Heart left ventricle (tissue), 16 donors: ENCODE data around the gene CAPRIN1. TPM values are rescaled to one million over a fixed set of nuclear protein-coding genes. Genes with fewer than 3 reads are reported as not detected.

Experiments used
- ATAC-seq, 4 donors: fragments of 200-7000 bp; cut with Tn5 transposase; one replicate each; pipeline ENCODE4 v1.9.1; 2020 to 2022; ENCODE audit warnings: moderate library complexity in 4 of 4, mild to moderate bottlenecking in 3 of 4, moderate number of reproducible peaks in 1 of 4
- DNase-seq, 5 donors: peaks; one replicate each; pipeline ENCODE4 v3.0.0-alpha.2; 2020
- H3K27ac ChIP-seq, 12 donors: fragments of 200-600 bp; sonication (generic) in 4 of 12; one replicate each; pipeline versions ENCODE4 v1.5.0 to v1.8.0; 2016 to 2022; ENCODE audit warnings: mild to moderate bottlenecking in 2 of 12
- H3K27me3 ChIP-seq, 9 donors: fragments of 200-600 bp; sonication (generic) in 2 of 9; one replicate each; pipeline versions ENCODE4 v1.5.1 to v1.8.0; 2016 to 2022; ENCODE audit warnings: mild to moderate bottlenecking in 3 of 9
- H3K36me3 ChIP-seq, 9 donors: fragments of 200-600 bp; sonication (generic) in 2 of 9; one replicate each; pipeline versions ENCODE4 v1.5.0 to v1.8.0; 2018 to 2022; ENCODE audit warnings: mild to moderate bottlenecking in 2 of 9
- H3K4me1 ChIP-seq, 12 donors: fragments of 200-600 bp; sonication (generic) in 4 of 12; one replicate each; pipeline versions ENCODE4 v1.5.0 to v1.8.0; 2016 to 2022; ENCODE audit warnings: mild to moderate bottlenecking in 3 of 12
- H3K4me3 ChIP-seq, 12 donors: fragments of 200-600 bp; sonication (generic) in 4 of 12; one replicate each; pipeline versions ENCODE4 v1.5.0 to v1.8.0; 2017 to 2022; ENCODE audit warnings: mild to moderate bottlenecking in 9 of 12, moderate library complexity in 4 of 12
- H3K9me3 ChIP-seq, 12 donors: fragments of 200-600 bp; sonication (generic) in 4 of 12; one replicate each; pipeline versions ENCODE4 v1.5.0 to v1.8.0; 2016 to 2022; ENCODE audit warnings: mild to moderate bottlenecking in 1 of 12
- POLR2A ChIP-seq, 2 donors: fragments of 450-650 bp; IDR thresholded peaks; one replicate each; pipeline ENCODE4 v1.6.1; 2017; ENCODE audit warnings: antibody characterized with exemption in 2 of 2, mild to moderate bottlenecking in 2 of 2, moderate library complexity in 2 of 2
- WGBS, 4 donors: extraction: QIAGEN DNeasy Blood & Tissue Kit in 2 of 4; methylation state at CpG; one replicate each; pipeline versions ENCODE4 v1.1.5 to v1.1.7; 2013 to 2018; 5-methylcytosine and 5-hydroxymethylcytosine counted together
- intact Hi-C, 10 donors: fragments of 100-400 bp; cut with DNase I; formaldehyde crosslinking; loops; one replicate each; pipeline versions ENCODE4 v1.11.1 to v1.14.2; 2022
- polyA plus RNA-seq, 2 donors: library from polyadenylated mRNA; stranded (reverse); fragments of 200-250 nt; gene quantifications; one replicate each; pipeline ENCODE4 v1.2.3, GENCODE V29; 2013
- total RNA-seq, 9 donors: library from RNA; depleted of rRNA in 2 of 9; stranded (reverse); fragments of >200 nt in 2 of 9; fragmentation: NEBNext Ultra II Directional in 3 of 9; extraction: Animal tissue kit (Norgen Biotek cat#: 25700) in 3 of 9; gene quantifications; one replicate each; pipeline versions ENCODE4 v1.1.0 to v1.2.4, GENCODE V29; 2016 to 2023
- TF ChIP-seq, protein P1 (sequence below), 12 donors: fragments of 200-600 bp; sonication (generic) in 4 of 12; IDR thresholded peaks; one replicate each; pipeline versions ENCODE4 v1.5.0 to v1.8.0; 2018 to 2022; ENCODE audit warnings: antibody characterized with exemption in 12 of 12, mild to moderate bottlenecking in 5 of 12
- donor health status: ischemic (EF 13 %, LVEDD 7.1; RV severe dilation, severe dysfunction).
- donor health status: healthy with polysubstance abuse.
- donor health status: DM: no; HTN: yes; CAD: no.
- donor health status: DM: no; HTN: no; CAD: no.
- donor health status: ischemic (EF 25% LVEDD 6.9; RV normal size, moderate dysfunction).
- donor health status: ischemic (EF 25% LVEDD 5.7; RV mildly dilated, moderate dysfunction).
- donor health status: healthy.
- donor health status: DM: yes; HTN: yes; CAD: no.
- donor health status: ischemic (EF 35%, LVEDD 5.7; RV mildly dilated, moderate dysfunction).
- donor health status: nonischemic (EF 11% LVEDD 7.7; RV severe dilation, severe dysfunction).
- donor health status: DM: yes; HTN: yes; CAD: no.
- donor health status: PGD.
- donor health status: ischemic (EF 29% LVEDD 5.4; RV normal size, mild dysfunction).
- donor health status: nonischemic (EF 23%, LVEDD 6.1; RV moderate dilation, normal function).

CAPRIN1 gene
- total and polyA plus RNA-seq, 11 donors, result 35.4 to 134 (median 107) TPM

GRCh38 chr11:34120651-34121050, 69.1 kb downstream of the CAPRIN1 start:
- H3K4me3 ChIP-seq, result no peak overlapping the region
- ATAC-seq, result no peak
- 96 to 98% (median 96%) methylated on average over 4 of the region's 4 CpGs for WGBS, 4 donors

DNA sequence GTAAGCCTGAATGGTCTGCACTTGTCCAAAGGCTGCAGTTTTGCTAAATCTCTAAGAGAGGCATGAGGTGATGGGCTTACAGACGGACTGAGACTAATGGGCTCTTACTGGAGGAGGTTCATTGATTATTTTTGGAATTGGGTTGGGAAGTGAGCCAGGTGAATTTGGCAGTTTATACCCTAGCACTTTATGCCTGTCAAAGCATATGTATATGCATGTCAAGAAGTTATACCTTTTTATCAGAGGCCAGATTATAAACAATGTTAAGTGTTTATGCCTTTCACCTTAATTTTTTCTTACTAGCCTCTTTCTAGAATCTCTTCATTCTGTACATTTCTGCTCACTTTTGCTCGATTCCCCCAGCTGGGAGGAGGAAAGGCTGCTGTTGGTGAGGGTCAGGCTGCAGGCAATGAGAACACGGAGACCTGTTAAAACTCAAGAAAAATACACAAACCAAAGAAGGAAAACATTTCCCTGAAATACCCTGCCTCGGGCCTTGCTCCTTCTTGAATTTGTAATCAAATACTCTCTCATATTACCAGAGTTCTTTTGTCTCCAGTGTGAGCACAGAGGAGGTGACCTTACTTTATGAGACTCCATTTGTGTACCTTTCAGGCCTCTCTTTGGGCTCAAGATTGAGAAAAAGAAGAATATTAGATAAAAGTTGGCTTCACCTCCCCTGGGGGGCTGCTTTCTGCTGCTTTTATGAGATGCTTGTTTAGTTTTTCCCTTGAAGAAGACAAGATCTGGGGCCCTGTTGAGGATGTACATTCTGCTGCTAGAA, 73.5 kb downstream of the CAPRIN1 start:
- no peaks in the 10 kb centered on the region for H3K4me1 ChIP-seq
- no peak overlapping the region for H3K27ac ChIP-seq
- H3K4me3 ChIP-seq, result no peak overlapping the region
- H3K9me3 ChIP-seq, result no peaks in the 10 kb centered on the region
- peaks cover 0 to 100% (median 98%) of the 10 kb centered on the region in 9 donors for H3K36me3 ChIP-seq
- DNase-seq (no peak), ATAC-seq (no peak)
- TF ChIP-seq, protein P1, sequence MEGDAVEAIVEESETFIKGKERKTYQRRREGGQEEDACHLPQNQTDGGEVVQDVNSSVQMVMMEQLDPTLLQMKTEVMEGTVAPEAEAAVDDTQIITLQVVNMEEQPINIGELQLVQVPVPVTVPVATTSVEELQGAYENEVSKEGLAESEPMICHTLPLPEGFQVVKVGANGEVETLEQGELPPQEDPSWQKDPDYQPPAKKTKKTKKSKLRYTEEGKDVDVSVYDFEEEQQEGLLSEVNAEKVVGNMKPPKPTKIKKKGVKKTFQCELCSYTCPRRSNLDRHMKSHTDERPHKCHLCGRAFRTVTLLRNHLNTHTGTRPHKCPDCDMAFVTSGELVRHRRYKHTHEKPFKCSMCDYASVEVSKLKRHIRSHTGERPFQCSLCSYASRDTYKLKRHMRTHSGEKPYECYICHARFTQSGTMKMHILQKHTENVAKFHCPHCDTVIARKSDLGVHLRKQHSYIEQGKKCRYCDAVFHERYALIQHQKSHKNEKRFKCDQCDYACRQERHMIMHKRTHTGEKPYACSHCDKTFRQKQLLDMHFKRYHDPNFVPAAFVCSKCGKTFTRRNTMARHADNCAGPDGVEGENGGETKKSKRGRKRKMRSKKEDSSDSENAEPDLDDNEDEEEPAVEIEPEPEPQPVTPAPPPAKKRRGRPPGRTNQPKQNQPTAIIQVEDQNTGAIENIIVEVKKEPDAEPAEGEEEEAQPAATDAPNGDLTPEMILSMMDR (IDR thresholded peaks at IDR 0.05), result no peak
- no peak for TF ChIP-seq POLR2A (IDR thresholded peaks at IDR 0.05)
- no peaks in the 10 kb centered on the region for H3K27me3 ChIP-seq
- intact Hi-C loops, result no loop called here
- 88 to 91% (median 90%) methylated on average over 4 of the region's 4 CpGs for WGBS, 4 donors

More at GRCh38 chr11:34120651-34121050, 69.1 kb downstream of the CAPRIN1 start:
- intact Hi-C loops, result no loop called here
- Histone ChIP-seq H3K27ac (no peak overlapping the region), H3K27me3 (no peaks in the 10 kb centered on the region), H3K4me1 (no peaks in the 10 kb centered on the region), H3K36me3 (peaks cover 0 to 100% (median 100%) of the 10 kb centered on the region in 9 donors), H3K9me3 (no peaks in the 10 kb centered on the region)
- DNase-seq, result no peak
- TF ChIP-seq POLR2A (IDR thresholded peaks at IDR 0.05), result no peak
- TF ChIP-seq, protein P1 (IDR thresholded peaks at IDR 0.05), result no peak

DNA sequence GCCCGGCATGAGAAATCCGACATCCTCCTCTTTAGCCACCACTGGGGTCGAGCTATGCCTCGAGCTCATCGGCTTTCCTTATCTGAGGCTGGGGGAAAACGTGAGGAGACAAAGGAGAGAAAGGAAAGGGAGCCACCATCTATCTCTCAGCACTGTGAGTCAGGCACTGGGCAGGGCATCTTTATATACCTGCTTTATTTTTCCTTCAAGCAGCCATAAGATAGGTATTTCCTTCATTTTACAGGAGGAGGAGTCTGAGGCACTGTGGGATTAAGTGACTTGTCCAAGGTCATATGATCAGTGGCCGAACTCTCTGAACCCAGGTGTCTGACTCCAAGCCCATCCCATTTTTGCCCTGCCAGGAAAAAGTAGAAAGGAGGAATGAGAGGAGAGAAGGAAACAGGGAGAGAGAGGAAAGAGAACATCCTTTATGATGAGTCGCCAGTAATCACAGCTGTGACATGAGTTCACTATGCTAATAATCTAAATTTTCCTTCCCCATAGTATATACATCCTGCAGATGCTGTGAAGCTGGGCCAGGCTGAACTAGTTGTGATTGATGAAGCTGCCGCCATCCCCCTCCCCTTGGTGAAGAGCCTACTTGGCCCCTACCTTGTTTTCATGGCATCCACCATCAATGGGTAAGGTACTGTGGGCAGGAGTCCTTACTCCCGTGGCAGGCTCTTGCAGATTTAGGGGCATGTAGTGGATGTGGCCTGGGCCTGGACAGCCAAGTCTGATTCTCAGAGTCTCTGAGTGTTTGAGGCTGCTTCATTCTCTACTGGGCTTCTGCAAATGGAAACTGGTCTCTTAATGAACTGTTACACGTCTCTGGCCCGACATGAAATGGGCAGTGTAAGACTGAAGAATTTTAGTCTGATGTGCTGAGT, 75.7 kb downstream of the CAPRIN1 start:
- TF ChIP-seq, protein P1 (IDR thresholded peaks at IDR 0.05), result no peak
- 84 to 90% (median 88%) methylated on average over 12 of the region's 12 CpGs for WGBS, 4 donors
- H3K9me3 ChIP-seq, result no peaks in the 10 kb centered on the region
- peaks cover 0 to 5% (median 0%) of the 10 kb centered on the region in 12 donors for H3K4me1 ChIP-seq
- intact Hi-C loops, result no loop called here
- H3K36me3 ChIP-seq, result peaks cover 0 to 100% (median 98%) of the 10 kb centered on the region in 9 donors
- no peak overlapping the region for H3K4me3 ChIP-seq
- no peak overlapping the region for H3K27ac ChIP-seq
- ATAC-seq, result no peak
- H3K27me3 ChIP-seq, result no peaks in the 10 kb centered on the region
- no peak for DNase-seq

- intact Hi-C loops, result no loop called here
- DNase-seq (no peak), ATAC-seq (no peak)
- H3K4me1 ChIP-seq, result peaks cover 0 to 16% (median 0%) of the 10 kb centered on the region in 12 donors
- H3K4me3 ChIP-seq, result no peak overlapping the region
- H3K9me3 ChIP-seq, result no peaks in the 10 kb centered on the region
- no peaks in the 10 kb centered on the region for H3K27me3 ChIP-seq
- H3K27ac ChIP-seq, result no peak overlapping the region
- no peak for TF ChIP-seq POLR2A (IDR thresholded peaks at IDR 0.05)
- TF ChIP-seq, protein P1 (IDR thresholded peaks at IDR 0.05), result no peak
- WGBS, 4 donors, result 97 to 99% (median 98%) methylated on average over 3 of the region's 3 CpGs
- H3K36me3 ChIP-seq, result peaks cover 0 to 100% (median 98%) of the 10 kb centered on the region in 9 donors
These were observed 77.3 kb downstream of the CAPRIN1 start for GRCh38 chr11:34128824-34129223.
